A673 (cell line): ENCODE data around the gene GLCCI1.

Experiments used
- CTCF ChIP-seq: fragments of 300-800, 200-600 bp; sonication (generic); conservative IDR thresholded peaks from 2 replicates; pipeline ENCODE4 v1.5.1; 2017; ENCODE audit warnings: low read depth, mild to moderate bottlenecking, antibody characterized with exemption, low read length, moderate library complexity, mixed read lengths
- EZH2 ChIP-seq: fragments of 200-600 bp; sonication (generic); IDR thresholded peaks from 2 replicates; pipeline ENCODE4 v1.6.1; 2017; ENCODE audit warnings: borderline replicate concordance, low read depth, mild to moderate bottlenecking, mixed read lengths, antibody characterized with exemption, low read length; ENCODE audit not compliant: poor library complexity, severe bottlenecking

- TF ChIP-seq CTCF (no peak), EZH2 (no peak)
Measured at GRCh38 chr7:8131694-8132605, 163.4 kb downstream of the GLCCI1 start.
